Measurements from ENCODE around the gene HOATZ.

Gene HOATZ

GRCh38 chr11:111514216-111515031 is at the start of gene HOATZ:
TSS of gene HOATZ (plus strand) at chr11:111514778. CDS start at chr11:111514785, 7 bp downstream.
- no peak for DNase-seq

DNA sequence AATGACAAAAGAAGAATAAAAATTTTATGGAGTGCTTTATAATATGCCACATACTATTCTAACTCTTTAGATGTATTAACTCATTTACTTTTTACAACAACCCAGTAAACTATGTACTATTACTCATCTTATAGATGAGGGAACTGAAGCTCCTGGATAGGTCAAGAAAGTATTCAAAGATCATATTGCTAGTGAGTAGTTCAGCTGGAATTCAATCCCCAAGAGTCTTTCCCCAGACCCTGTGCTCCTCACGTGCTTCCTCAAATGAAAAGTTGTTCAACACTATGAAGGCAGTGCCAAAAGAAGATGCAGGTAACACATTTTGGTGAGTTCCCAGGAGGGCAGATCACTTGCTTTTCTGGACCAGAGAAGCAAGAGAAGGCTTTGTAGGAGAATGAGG is 49.2 kb upstream of the HOATZ start:
- DNase-seq, result no peak

DNA sequence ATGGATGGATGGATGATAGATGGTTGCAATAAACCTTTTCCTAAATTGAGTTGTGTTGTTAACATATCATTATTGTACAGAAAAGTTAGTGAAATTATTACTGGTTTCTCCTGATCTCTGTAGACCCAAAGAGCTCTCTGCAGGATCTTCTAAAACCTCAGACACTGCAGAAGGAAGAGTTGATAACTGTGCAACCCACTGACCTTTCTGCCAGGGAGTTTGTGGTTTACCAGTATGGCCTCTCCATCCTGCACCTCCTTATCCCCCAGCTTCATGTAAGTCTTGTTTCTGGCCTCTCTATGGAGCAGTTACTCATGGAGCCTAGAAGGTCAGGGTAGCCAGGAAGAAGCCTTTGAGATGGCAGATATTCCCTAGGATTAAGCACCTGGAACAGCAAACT is 48.0 kb upstream of the HOATZ start:
- no peak for DNase-seq

- no peak for DNase-seq
Observed at GRCh38 chr11:111469200-111469599, 45.4 kb upstream of the HOATZ start.

DNA sequence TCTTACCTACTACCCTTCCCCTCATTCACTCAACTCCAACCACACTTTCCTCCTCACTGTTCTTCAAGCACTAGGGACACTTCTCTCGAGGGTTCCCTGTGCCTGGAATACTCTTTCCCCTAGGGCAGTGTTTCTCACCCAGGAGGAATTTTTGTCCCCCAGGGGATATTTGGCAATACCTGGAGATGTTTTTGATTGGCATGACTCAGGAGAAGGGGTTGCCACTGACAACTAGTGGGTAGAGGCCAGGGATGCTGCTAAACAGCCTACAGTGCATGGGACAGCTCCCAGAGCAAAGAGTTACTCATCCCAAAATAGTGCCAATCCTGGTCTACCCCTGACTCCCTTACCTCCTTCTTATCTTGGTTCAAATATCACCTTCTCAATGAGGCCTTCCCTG is 42.4 kb upstream of the HOATZ start:
- no peak for DNase-seq

DNA sequence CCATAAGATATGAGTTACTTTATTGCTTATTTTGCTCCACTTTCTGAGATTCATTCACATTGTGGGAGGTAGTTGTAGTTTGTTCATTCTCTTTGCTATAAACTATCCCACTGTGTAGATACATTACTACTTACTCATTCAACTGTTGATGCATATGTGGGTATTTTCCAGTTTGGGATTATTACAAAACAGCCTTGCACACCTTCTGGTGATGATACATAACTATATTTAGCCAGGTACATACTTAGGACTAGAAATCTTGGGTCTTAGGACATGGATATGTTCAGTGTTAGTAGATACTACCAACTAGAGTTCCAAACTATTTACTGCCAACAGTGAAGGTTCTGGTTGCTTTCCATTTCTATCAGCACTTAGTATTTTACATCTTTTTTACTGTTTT is 40.1 kb upstream of the HOATZ start:
- no peak for DNase-seq

- DNase-seq, result no peak
Observed at GRCh38 chr11:111476366-111476765, 38.2 kb upstream of the HOATZ start.

- no peak for DNase-seq
Observed at GRCh38 chr11:111476956-111477355, 37.6 kb upstream of the HOATZ start.

DNA sequence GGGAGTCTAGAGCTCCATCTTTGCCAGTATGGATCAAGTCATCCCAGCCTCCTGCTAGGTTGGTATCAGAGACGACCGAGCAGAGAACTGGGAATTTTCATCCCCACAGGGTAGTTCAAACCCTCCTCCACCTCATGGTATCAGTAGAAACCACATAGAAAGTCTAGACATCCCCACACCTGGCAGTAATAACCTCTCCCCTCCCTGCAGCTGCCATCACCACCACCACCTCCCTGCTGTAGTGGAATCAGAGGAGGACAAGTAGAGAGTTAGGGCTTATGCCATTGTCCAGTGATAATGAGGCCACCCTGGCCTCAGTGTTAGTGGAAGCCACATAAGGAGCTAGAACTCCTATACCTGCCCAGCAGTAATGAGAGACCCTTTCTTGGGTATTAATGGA is 36.7 kb upstream of the HOATZ start:
- no peak for DNase-seq

GRCh38 chr11:111479666-111480065 is 34.9 kb upstream of the HOATZ start:
- no peak for DNase-seq

DNA sequence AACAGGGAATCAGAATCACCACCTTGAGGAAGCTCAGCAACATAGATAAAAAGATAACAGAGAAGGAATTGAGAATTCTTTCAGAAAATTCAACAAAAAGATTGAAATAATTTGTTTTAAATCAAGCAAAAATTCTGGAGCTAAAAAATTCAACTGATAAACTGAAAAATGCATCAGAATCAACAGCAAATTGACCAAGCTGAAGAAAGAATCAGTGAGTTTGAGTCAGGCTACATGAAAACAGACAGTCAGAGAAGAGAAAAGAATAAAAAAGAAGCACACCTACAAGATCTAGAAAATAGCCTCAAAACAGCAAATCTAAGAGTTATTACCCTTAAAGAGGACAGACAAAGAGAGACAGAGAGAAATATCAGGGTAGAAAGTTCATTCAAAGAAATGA is 31.1 kb upstream of the HOATZ start:
- DNase-seq, result no peak

DNA sequence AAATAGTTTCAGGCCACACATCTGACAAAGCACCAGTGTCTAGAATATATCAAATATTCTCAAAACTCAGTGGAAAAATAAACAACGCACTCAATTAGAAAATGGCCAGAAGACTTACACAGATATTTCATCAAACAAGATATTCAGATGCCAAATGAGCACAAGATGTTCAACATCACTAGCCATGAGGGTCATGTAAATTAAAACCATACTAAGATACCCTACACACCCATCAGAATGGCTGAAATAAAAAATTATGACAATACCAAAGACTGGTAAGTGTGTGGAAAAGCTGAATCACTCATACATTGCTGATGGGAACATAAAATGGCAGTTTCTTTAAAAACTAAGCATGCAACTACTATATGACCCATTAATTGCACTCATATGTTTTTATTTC is 24.1 kb upstream of the HOATZ start:
- DNase-seq, result no peak

DNA sequence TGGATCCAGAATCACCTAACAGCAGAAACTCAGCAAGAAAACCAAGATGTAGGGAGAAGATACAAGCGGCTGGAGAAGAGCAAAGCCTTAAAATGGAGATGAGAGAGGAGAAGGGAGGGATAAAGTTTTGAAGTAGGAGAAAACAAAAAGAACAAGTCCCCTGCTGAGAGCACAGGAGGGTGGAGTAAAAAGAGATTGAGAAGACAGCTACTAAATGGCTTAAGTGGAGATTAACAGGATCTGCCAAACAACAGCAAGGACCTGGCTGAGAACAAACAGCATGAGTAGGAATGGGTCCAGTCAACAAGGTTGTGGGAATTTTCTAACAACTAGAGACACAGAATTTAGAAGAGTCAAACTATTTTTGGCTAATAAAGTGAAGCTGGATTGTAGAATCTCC is 20.5 kb upstream of the HOATZ start:
- DNase-seq, result no peak

DNA sequence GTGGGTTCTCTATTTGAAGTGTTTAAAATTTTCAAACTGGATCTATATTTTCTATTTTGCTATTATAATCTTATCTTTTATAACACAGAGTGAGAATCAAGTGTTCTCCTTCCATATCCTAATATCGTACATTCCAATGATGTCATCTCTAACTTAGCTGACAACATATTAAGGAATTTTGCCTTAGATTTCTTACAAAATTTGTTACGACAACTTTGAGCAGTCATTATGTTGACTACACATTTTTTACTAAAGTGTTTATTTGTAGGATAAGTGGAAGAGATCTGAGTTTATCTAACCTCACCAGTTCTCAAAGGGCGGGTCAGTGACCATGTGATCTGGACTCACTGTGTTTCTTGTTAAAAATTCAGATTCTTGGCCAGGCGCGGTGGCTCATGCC is 15.1 kb upstream of the HOATZ start:
- no peak for DNase-seq

DNA sequence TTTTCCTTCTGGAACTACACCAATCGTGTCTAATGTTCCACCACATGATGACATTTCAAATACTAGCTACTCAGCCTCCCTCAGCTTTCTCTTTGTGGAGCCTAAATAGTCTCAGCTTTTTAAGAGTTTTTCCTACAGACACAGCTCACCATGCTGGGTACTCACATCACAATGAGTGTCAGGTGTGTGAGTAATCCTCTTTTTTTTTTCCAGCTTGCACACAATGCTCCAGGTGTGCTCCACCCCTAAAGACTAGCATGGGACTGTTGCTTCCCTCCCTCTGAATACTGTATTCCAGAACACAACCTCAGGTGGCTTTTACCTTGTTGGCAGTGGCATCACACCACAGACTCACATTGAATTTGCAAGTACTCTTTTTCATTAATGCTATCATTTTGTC is 14.1 kb upstream of the HOATZ start:
- DNase-seq, result no peak

DNA sequence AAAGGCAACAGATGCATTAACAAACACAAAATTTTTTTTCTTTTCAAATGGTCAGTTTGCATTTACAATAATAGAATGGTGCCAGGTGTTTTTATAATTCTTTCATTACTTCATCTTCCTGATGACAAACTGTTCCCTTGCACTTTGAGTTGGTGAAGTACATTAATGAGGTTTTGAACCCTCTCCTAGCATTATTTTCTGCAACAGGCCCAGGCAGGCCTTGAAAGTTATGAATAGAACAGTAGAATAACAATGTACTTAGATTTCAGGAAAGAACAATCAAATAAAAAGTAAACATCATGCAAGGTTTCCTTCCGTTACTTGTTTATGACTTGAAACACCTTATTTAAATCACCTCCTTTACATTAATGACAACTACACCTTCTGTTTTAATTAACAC is 12.0 kb upstream of the HOATZ start:
- no peak for DNase-seq

GRCh38 chr11:111510311-111510710 is 4.3 kb upstream of the HOATZ start:
- no peak for DNase-seq

DNA sequence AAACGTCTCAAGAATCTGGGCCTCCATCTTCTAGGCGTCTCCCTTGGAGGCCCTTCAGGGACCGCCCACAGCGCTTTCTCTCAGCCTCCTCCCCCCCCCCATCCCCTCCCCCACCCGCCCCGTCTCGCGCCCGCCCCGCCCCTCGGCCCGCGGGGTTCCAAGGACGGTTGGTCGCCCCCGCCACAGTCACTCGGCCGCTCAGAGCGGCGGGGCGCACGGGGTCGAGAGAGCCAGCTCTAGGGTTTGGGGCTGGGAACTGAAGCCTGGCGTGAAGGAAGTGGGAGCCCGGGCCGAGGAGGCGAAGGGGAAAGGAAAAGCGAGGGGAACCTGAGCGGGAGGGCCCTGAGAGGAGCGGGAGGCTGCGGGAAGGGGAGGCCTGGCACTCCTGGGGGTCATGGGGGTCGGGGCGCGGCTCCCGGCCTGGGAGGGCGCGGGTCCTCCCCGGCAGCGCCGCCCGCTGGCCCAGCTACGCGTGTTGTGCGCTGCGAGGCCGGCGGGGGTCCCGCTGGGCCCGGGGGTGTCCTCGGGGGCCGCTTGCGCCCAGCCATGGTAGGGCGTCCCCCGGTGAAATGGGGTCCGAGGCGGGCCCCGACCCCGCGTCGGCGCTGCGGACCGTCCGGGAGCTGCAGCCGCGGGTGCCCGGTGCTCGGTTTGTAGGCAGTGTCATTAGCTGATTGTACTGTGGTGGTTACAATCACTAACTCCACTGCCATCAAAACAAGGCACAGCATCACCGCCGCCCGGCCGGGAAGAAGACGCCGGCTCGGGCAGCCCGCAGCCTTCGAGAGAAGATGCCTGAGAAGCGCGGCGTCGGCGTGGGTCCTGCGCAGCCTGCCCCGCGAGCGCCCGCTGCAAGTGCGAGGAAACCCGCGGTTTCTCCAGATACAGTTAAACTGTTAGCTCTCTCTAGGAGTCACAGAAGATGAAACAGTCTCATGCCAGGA is 2.0 kb upstream of the HOATZ start, which contains the start of gene BTG4:
Gene BTG4, minus strand, starts transcription at position 91 of the 944 bp plus-strand sequence. CDS start 13,610 bp downstream, outside the sequence.
- no peak for DNase-seq

- DNase-seq, result no peak
Observed at GRCh38 chr11:111513240-111513605, 1.4 kb upstream of the HOATZ start.

DNA sequence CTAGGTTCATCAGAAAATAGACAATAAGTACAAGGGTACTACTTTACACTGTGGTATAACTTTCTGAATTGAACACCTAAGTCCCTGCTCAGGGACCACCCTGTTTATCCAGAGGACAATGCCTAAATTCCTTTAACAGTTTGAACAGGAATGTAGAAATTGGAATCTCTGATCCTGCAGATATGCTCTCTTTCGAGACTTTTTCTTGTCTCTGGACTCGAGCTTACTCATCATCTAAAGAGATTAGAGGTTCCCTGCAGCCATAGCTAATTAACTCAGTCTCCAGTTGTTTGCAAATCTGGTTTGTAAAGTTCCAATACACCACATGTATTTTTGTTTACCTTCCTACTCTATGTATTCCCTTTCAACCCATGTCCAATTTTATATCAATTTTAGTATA is 1.0 kb downstream of the HOATZ start:
- DNase-seq, result no peak

GRCh38 chr11:111518668-111519067 is 4.1 kb downstream of the HOATZ start:
- DNase-seq, result no peak

DNA sequence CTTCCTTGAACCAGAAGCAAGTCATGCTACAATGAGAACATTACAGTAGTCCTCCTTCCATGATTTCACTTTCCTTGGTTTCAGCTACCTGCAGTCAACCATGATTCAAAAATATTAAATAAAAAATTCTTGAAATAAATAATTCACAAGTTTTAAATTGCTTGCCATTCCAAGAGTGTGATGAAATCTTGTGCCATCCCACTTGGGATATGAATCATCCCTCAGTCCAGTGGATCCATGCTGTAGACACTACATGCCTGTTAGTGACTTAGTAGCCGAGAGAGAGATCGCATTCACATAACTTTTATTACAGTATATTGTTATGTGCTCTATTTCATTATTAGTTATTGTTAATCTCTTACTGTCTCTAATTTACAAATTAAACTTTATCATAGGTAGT is 6.0 kb downstream of the HOATZ start:
- no peak for DNase-seq

DNA sequence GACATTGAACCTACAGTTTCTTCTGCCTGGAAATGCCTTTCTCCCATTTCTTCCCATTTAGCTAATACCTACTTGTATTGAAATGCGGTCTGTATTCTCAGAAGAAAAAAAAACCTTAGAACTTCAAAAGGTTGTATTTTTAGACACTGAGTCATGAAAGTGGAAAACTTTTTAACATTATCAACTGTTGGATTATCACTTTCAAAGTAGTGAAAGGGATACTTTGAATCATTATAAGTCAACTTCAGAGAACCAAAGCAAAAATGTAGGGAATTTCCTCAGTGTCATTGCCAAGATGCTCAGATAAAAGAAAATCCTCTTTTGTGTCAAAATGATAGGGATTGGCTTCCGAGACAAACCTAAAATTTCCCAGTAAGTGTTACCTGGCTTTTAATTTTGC is 6.6 kb downstream of the HOATZ start:
- DNase-seq, result no peak

GRCh38 chr11:111522426-111522825 is 7.8 kb downstream of the HOATZ start:
- no peak for DNase-seq

Measured in NCI-H187 treated with DMSO at 0.1 percent for 48 hours (cell line).